Measurements from ENCODE around the gene SEPHS1. TPM values are rescaled to one million over a fixed set of nuclear protein-coding genes. Genes with fewer than 3 reads are reported as not detected.

The SEPHS1 gene
- total RNA-seq, 1 experiment from 2014 or later = 111 TPM

DNA sequence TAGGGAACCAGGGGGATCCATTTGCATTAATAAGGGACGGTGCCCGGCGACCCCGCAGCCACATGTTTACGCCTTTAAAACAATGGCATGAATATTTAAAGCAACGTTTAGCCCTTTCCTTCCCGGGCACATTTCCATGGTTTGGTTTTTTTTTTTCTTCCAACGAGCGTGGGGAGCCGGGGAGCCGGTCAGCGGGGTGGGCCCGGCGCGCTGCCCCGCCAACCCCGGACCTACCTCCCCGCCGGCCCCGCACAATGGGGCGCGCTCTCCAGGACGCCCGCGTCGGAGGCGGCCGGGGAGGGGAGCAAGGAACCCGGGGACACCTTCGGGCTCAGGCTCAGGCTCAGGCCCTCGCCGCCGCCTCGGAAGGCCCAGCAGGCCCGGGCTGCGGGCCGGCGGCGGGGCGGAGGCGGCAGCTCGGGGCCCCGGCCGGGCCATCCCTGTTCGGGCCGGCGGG, 1.0 kb downstream of the SEPHS1 start:
- no TSS peak for BruUV-seq (replicated peaks)
- POLR2A ChIA-PET (ENCODE audit: low non-redundant PET) = no interaction called here
- Histone ChIP-seq H3K36me3 (ENCODE audit: insufficient read depth, low read length, poor library complexity, severe bottlenecking) (peaks cover 16% of the 10 kb centered on the region), H3K27me3 (replicated peaks; ENCODE audit: insufficient read depth, low read depth, low read length, poor library complexity) (no peaks in the 10 kb centered on the region), H3K4me3 (ENCODE audit: low read depth, low read length, poor library complexity, severe bottlenecking) (peak overlapping the region; percentile 71), H3K27ac (ENCODE audit: low read depth, low read length, poor library complexity, severe bottlenecking) (peak overlapping the region; percentile 97), H3K9me3 (ENCODE audit: low read depth, low read length, poor library complexity, severe bottlenecking) (no peaks in the 10 kb centered on the region), H3K4me1 (ENCODE audit: insufficient read depth, low read length, poor library complexity, severe bottlenecking) (peaks cover 7% of the 10 kb centered on the region)
- CTCF ChIA-PET = no interaction called here
- intact Hi-C loops (cut with micrococcal nuclease; ENCODE audit: unreplicated experiment) = no loop called here
- TF ChIP-seq, protein P1, sequence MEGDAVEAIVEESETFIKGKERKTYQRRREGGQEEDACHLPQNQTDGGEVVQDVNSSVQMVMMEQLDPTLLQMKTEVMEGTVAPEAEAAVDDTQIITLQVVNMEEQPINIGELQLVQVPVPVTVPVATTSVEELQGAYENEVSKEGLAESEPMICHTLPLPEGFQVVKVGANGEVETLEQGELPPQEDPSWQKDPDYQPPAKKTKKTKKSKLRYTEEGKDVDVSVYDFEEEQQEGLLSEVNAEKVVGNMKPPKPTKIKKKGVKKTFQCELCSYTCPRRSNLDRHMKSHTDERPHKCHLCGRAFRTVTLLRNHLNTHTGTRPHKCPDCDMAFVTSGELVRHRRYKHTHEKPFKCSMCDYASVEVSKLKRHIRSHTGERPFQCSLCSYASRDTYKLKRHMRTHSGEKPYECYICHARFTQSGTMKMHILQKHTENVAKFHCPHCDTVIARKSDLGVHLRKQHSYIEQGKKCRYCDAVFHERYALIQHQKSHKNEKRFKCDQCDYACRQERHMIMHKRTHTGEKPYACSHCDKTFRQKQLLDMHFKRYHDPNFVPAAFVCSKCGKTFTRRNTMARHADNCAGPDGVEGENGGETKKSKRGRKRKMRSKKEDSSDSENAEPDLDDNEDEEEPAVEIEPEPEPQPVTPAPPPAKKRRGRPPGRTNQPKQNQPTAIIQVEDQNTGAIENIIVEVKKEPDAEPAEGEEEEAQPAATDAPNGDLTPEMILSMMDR (conservative IDR thresholded peaks at IDR 0.05; ENCODE audit: low read depth, low read length) = no peak
- TF ChIP-seq EZH2 (IDR thresholded peaks at IDR 0.05; ENCODE audit: borderline replicate concordance, low read depth, low read length, poor library complexity, severe bottlenecking) = no peak
- DNase-seq (ENCODE audit: low spot score) = peak; percentile 37

DNA sequence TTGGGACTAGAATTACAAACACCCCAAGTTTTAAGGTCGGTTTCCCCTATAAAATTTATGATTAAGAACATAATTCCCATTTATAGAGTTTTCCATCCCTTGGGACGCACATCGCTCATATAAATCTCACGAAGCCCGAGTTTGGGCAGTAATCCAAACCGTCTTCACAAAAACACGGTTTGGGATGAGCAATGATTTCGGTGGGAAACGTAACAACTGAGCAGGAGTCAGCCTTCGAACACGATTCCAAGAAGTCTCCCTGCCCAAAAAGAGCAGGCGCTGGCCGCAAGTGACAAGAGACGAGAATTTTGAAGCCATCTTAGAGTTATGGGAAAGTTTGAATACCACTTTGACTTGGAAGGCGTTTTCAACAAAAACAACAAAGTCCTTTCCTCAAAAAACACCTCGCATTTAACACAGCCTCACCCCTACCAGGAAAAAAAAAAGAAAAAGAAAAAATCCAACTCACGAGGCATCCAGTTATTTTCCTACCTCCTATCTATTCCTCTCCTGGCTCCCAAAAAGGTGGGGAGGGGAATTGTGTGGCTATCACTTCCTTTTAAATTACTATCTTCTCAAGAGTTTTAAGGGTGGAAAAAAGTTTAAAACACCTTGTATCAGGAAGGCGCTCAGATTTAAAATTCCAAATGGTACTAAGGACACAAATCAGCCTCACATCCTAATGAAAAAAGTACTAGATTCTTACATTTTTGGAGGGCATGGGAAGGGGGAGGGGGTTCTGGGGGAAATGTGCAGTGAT, 1.6 kb downstream of the SEPHS1 start:
- POLR2A ChIA-PET (ENCODE audit: low non-redundant PET) = no interaction called here
- peak overlapping the region; percentile 97 for H3K27ac ChIP-seq (ENCODE audit: low read depth, low read length, poor library complexity, severe bottlenecking)
- CTCF ChIA-PET = no interaction called here
- H3K9me3 ChIP-seq (ENCODE audit: low read depth, low read length, poor library complexity, severe bottlenecking) = no peaks in the 10 kb centered on the region
- peak; percentile 63 for DNase-seq (ENCODE audit: low spot score)
- no peaks in the 10 kb centered on the region for H3K27me3 ChIP-seq (replicated peaks; ENCODE audit: insufficient read depth, low read depth, low read length, poor library complexity)
- intact Hi-C loops (cut with micrococcal nuclease; ENCODE audit: unreplicated experiment) = no loop called here
- H3K4me3 ChIP-seq (ENCODE audit: low read depth, low read length, poor library complexity, severe bottlenecking) = peak overlapping the region; percentile 71
- peaks cover 16% of the 10 kb centered on the region for H3K36me3 ChIP-seq (ENCODE audit: insufficient read depth, low read length, poor library complexity, severe bottlenecking)
- TSS peak; percentile 60 for BruUV-seq (replicated peaks)
- no peak for TF ChIP-seq EZH2 (IDR thresholded peaks at IDR 0.05; ENCODE audit: borderline replicate concordance, low read depth, low read length, poor library complexity, severe bottlenecking)
- TF ChIP-seq, protein P1 (conservative IDR thresholded peaks at IDR 0.05; ENCODE audit: low read depth, low read length) = no peak
- H3K4me1 ChIP-seq (ENCODE audit: insufficient read depth, low read length, poor library complexity, severe bottlenecking) = peaks cover 7% of the 10 kb centered on the region

DNA sequence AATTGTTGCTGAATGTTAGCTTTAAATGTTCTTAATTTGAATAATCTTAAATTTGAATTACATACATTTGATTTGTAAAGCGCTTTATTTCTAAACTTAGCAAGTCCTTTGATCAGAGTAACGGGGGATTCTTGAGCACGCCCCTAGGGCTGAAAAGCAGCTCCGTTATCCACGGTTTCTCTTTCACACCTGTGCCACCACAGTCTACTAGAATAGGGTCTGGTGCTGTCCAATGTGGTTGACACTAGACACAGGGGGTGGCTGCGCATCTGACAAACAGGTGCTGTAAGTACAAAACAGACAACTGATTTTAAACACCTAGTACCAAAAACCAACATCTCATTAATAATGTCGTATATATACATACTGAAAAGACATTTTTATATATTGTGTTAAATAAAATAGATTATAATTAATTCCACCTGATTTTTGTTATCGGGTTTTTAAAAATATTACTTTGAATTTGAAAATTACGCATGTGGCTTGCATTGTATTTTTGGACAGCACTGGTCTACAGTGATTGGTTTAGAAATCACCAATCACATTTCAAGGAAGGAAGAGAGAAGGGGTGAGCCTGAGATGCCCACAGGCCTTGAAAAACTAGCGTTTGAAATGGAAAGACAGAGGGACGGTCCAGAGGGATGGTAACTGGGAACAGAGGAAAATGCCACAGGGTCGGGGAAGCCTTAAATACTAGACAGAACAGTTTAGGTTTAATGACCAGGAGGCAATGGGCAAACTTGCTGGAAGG, 7.3 kb downstream of the SEPHS1 start:
- ChIA-PET CTCF (no interaction called here), POLR2A (ENCODE audit: low non-redundant PET) (no interaction called here)
- no peaks in the 10 kb centered on the region for H3K9me3 ChIP-seq (ENCODE audit: low read depth, low read length, poor library complexity, severe bottlenecking)
- DNase-seq (ENCODE audit: low spot score) = no peak
- no TSS peak for BruUV-seq (replicated peaks)
- H3K27me3 ChIP-seq (replicated peaks; ENCODE audit: insufficient read depth, low read depth, low read length, poor library complexity) = no peaks in the 10 kb centered on the region
- no peak overlapping the region for H3K27ac ChIP-seq (ENCODE audit: low read depth, low read length, poor library complexity, severe bottlenecking)
- TF ChIP-seq, protein P1 (conservative IDR thresholded peaks at IDR 0.05; ENCODE audit: low read depth, low read length) = no peak
- TF ChIP-seq EZH2 (IDR thresholded peaks at IDR 0.05; ENCODE audit: borderline replicate concordance, low read depth, low read length, poor library complexity, severe bottlenecking) = no peak
- peaks cover 44% of the 10 kb centered on the region for H3K36me3 ChIP-seq (ENCODE audit: insufficient read depth, low read length, poor library complexity, severe bottlenecking)
- H3K4me1 ChIP-seq (ENCODE audit: insufficient read depth, low read length, poor library complexity, severe bottlenecking) = peaks cover 25% of the 10 kb centered on the region
- H3K4me3 ChIP-seq (ENCODE audit: low read depth, low read length, poor library complexity, severe bottlenecking) = no peak overlapping the region
- intact Hi-C loops (cut with micrococcal nuclease; ENCODE audit: unreplicated experiment) = no loop called here
